Measurements from ENCODE around the gene TSPAN4. TPM values are rescaled to one million over a fixed set of nuclear protein-coding genes. Genes with fewer than 3 reads are reported as not detected.

Gene TSPAN4
- total RNA-seq, 4 donors from 2014 or later = 47.1 to 78.9 (median 59.7) TPM

GRCh38 chr11:813456-814096 is 29.1 kb upstream of the TSPAN4 start:
- TF ChIP-seq POLR2AphosphoS5 (IDR thresholded peaks at IDR 0.05) (no peak), EP300 (IDR thresholded peaks at IDR 0.05) (no peak), CTCF (IDR thresholded peaks at IDR 0.05) (no peak), POLR2A (IDR thresholded peaks at IDR 0.05) (no peak)
- Histone ChIP-seq H3K4me1 (peaks cover 32% of the 10 kb centered on the region), H3K27me3 (no peaks in the 10 kb centered on the region), H3K36me3 (peaks cover 30% of the 10 kb centered on the region), H3K4me3 (no peak overlapping the region), H3K9me3 (no peaks in the 10 kb centered on the region), H3K27ac (no peak overlapping the region)
- WGBS = 74% methylated on average over 7 of the region's 9 CpGs
- no peak for DNase-seq (ENCODE audit: low spot score in 2 of 2)

- peaks cover 30% of the 10 kb centered on the region for H3K36me3 ChIP-seq
- H3K27me3 ChIP-seq = no peaks in the 10 kb centered on the region
- no peak for TF ChIP-seq CTCF (IDR thresholded peaks at IDR 0.05)
- H3K27ac ChIP-seq = no peak overlapping the region
- DNase-seq (ENCODE audit: low spot score in 2 of 2) = no peak
- 91% methylated on average over 6 of the region's 11 CpGs for WGBS
- peaks cover 35% of the 10 kb centered on the region for H3K4me1 ChIP-seq
- H3K9me3 ChIP-seq = no peaks in the 10 kb centered on the region
- H3K4me3 ChIP-seq = no peak overlapping the region
Observed at GRCh38 chr11:815675-816432, 26.8 kb upstream of the TSPAN4 start.

GRCh38 chr11:816433-816779 is 26.2 kb upstream of the TSPAN4 start:
- no peak for DNase-seq (ENCODE audit: low spot score in 2 of 2)
- peaks cover 29% of the 10 kb centered on the region for H3K36me3 ChIP-seq
- no peaks in the 10 kb centered on the region for H3K9me3 ChIP-seq
- H3K27ac ChIP-seq = no peak overlapping the region
- H3K27me3 ChIP-seq = no peaks in the 10 kb centered on the region
- WGBS = 83% methylated on average over 11 of the region's 11 CpGs
- peaks cover 35% of the 10 kb centered on the region for H3K4me1 ChIP-seq
- H3K4me3 ChIP-seq = no peak overlapping the region
- no peak for TF ChIP-seq POLR2A (IDR thresholded peaks at IDR 0.05)
- no peak for TF ChIP-seq CTCF (IDR thresholded peaks at IDR 0.05)
- TF ChIP-seq EP300 (IDR thresholded peaks at IDR 0.05) = no peak
- no peak for TF ChIP-seq POLR2AphosphoS5 (IDR thresholded peaks at IDR 0.05)

- H3K9me3 ChIP-seq = no peaks in the 10 kb centered on the region
- H3K36me3 ChIP-seq = peaks cover 24% of the 10 kb centered on the region
- H3K4me3 ChIP-seq = peak within 1 kb of the TSS; percentile 95
- WGBS = 32% methylated on average over 9 of the region's 20 CpGs
- TF ChIP-seq CTCF (IDR thresholded peaks at IDR 0.05) = no peak
- no peak for TF ChIP-seq POLR2AphosphoS5 (IDR thresholded peaks at IDR 0.05)
- no peak for TF ChIP-seq POLR2A (IDR thresholded peaks at IDR 0.05)
- no peak for TF ChIP-seq EP300 (IDR thresholded peaks at IDR 0.05)
- no peaks in the 10 kb centered on the region for H3K27me3 ChIP-seq
- no peak for DNase-seq (ENCODE audit: low spot score in 2 of 2)
- peaks cover 37% of the 10 kb centered on the region for H3K4me1 ChIP-seq
- H3K27ac ChIP-seq = peak within 1 kb of the TSS; percentile 100
Observed at GRCh38 chr11:818396-819128, 24.1 kb upstream of the TSPAN4 start, which contains the start of gene PNPLA2. PNPLA2 (plus strand) TSS chr11:818914; CDS start chr11:819719, 805 bp downstream.

All from suprapubic skin (tissue), 4 donors.